Esophagus squamous epithelium (tissue), 5 donors: ENCODE results near the gene SMYD3. TPM values are rescaled to one million over a fixed set of nuclear protein-coding genes. Genes with fewer than 3 reads are reported as not detected.

Source experiments
- DNase-seq: peaks from one replicate; lab custom pipeline; 2025; lab: John Stamatoyannopoulos, UW
- H3K27ac ChIP-seq, 4 donors: fragments of 200-600 bp; sonication (generic); one replicate each; pipeline ENCODE4 v1.5.1; 2016 to 2019; ENCODE audit warnings: mild to moderate bottlenecking in 1 of 4
- H3K27me3 ChIP-seq, 4 donors: fragments of 200-600 bp; sonication (generic); 1 replicate in 3 of 4; 2 replicates in 1 of 4; pipeline versions ENCODE4 v1.5.1 to v1.6.0; 2017 to 2021; ENCODE audit warnings: antibody characterized with exemption in 1 of 4
- H3K36me3 ChIP-seq, 3 donors: fragments of 200-600 bp; sonication (generic); one replicate each; pipeline ENCODE4 v1.5.1; 2016 to 2019
- H3K4me1 ChIP-seq, 3 donors: fragments of 200-600 bp; sonication (generic); one replicate each; pipeline ENCODE4 v1.5.1; 2017 to 2019
- H3K4me3 ChIP-seq, 4 donors: fragments of 200-600 bp; sonication (generic); 1 replicate in 3 of 4; 2 replicates in 1 of 4; pipeline ENCODE4 v1.5.1; 2016 to 2019; ENCODE audit warnings: mild to moderate bottlenecking in 2 of 4, moderate library complexity in 1 of 4
- H3K9me3 ChIP-seq, 3 donors: fragments of 200-600 bp; sonication (generic); one replicate each; pipeline ENCODE4 v1.5.1; 2016 to 2019
- CTCF ChIP-seq, 6 experiments: fragments of 450-650 bp in 4 of 6; fragments of 200-600 bp in 2 of 6; sonication (generic) in 2 of 6; IDR thresholded peaks; one replicate each; pipeline ENCODE4 v1.5.1; 2016 to 2019; ENCODE audit warnings: antibody characterized with exemption in 6 of 6, mild to moderate bottlenecking in 4 of 6, moderate library complexity in 4 of 6
- POLR2A ChIP-seq, 4 donors: fragments of 450-650 bp; IDR thresholded peaks; one replicate each; pipeline ENCODE4 v1.6.1; 2017; ENCODE audit warnings: antibody characterized with exemption in 4 of 4, mild to moderate bottlenecking in 4 of 4, moderate library complexity in 3 of 4
- WGBS, 2 donors: methylation state at CpG; one replicate each; pipeline ENCODE4 v1.1.5; 2018; 5-methylcytosine and 5-hydroxymethylcytosine counted together
- intact Hi-C: fragments of 100-400 bp; cut with DNase I; formaldehyde crosslinking; loops from one replicate; pipeline ENCODE4 v1.15.0; 2022
- total RNA-seq, 4 donors: library from RNA; depleted of rRNA; stranded (reverse); fragments of >200 nt; gene quantifications; one replicate each; pipeline ENCODE4 v1.1.0, GENCODE V29; 2016
- donor health status: DM: yes; HTN: yes; CAD: no.

Gene SMYD3
- 10 to 100 TPM in 2 of 4 donors, 1 to 10 TPM in 2; 8.4 to 15.8 (median 11.5) TPM for total RNA-seq

- DNase-seq, result no peak
- TF ChIP-seq CTCF (IDR thresholded peaks at IDR 0.05) (peak in 2 of 6 experiments; percentile 10 to 48), POLR2A (IDR thresholded peaks at IDR 0.05) (peak in 1 of 4 donors; percentile 67)
- H3K27me3 ChIP-seq, result no peaks in the 10 kb centered on the region
- intact Hi-C loops, result no loop called here
- 0 to 1% methylated on average over 11 to 14 of the region's 79 CpGs for WGBS, 2 donors
- no peaks in the 10 kb centered on the region for H3K9me3 ChIP-seq
- H3K4me1 ChIP-seq, result peaks cover 0 to 29% (median 5%) of the 10 kb centered on the region in 3 donors
- no peaks in the 10 kb centered on the region for H3K36me3 ChIP-seq
- peak within 1 kb of the TSS; percentile 56 to 97 (median 82) for H3K4me3 ChIP-seq
- H3K27ac ChIP-seq, result peak within 1 kb of the TSS; percentile 55 to 73 (median 66)
These were observed at the start of gene SMYD3 for GRCh38 chr1:246506674-246507481. SMYD3 (minus strand) TSS chr1:246507279.

GRCh38 chr1:246554201-246554600 is 47.1 kb upstream of the SMYD3 start:
- no peak for TF ChIP-seq CTCF (IDR thresholded peaks at IDR 0.05)
- no peak for TF ChIP-seq POLR2A (IDR thresholded peaks at IDR 0.05)
- WGBS, 2 donors, result 95 to 97% methylated on average over 13 to 16 of the region's 16 CpGs
- H3K27me3 ChIP-seq, result no peaks in the 10 kb centered on the region
- intact Hi-C loops, result no loop called here
- peaks cover 0 to 100% (median 20%) of the 10 kb centered on the region in 3 donors for H3K36me3 ChIP-seq
- H3K27ac ChIP-seq, result no peak overlapping the region
- no peaks in the 10 kb centered on the region for H3K9me3 ChIP-seq
- H3K4me3 ChIP-seq, result no peak overlapping the region
- H3K4me1 ChIP-seq, result no peaks in the 10 kb centered on the region
- DNase-seq, result no peak

GRCh38 chr1:246552110-246552509 is 45.0 kb upstream of the SMYD3 start:
- no peak overlapping the region for H3K27ac ChIP-seq
- 83 to 95% methylated on average over 6 of the region's 6 CpGs for WGBS, 2 donors
- no peak for TF ChIP-seq CTCF (IDR thresholded peaks at IDR 0.05)
- no peak for TF ChIP-seq POLR2A (IDR thresholded peaks at IDR 0.05)
- no peaks in the 10 kb centered on the region for H3K4me1 ChIP-seq
- no peak overlapping the region for H3K4me3 ChIP-seq
- H3K36me3 ChIP-seq, result peaks cover 0 to 100% (median 20%) of the 10 kb centered on the region in 3 donors
- H3K27me3 ChIP-seq, result no peaks in the 10 kb centered on the region
- no peak for DNase-seq
- intact Hi-C loops, result no loop called here
- no peaks in the 10 kb centered on the region for H3K9me3 ChIP-seq

- Histone ChIP-seq H3K4me1 (no peaks in the 10 kb centered on the region), H3K27ac (no peak overlapping the region), H3K4me3 (no peak overlapping the region), H3K36me3 (peaks cover 0 to 98% (median 8%) of the 10 kb centered on the region in 3 donors), H3K9me3 (no peaks in the 10 kb centered on the region), H3K27me3 (no peaks in the 10 kb centered on the region)
- TF ChIP-seq POLR2A (IDR thresholded peaks at IDR 0.05) (no peak), CTCF (IDR thresholded peaks at IDR 0.05) (no peak)
- intact Hi-C loops, result no loop called here
- DNase-seq, result no peak
- WGBS, 2 donors, result 68 to 70% methylated on average over 11 of the region's 11 CpGs
These were observed 43.3 kb upstream of the SMYD3 start for GRCh38 chr1:246550402-246550801.

- Histone ChIP-seq H3K4me3 (no peak overlapping the region), H3K9me3 (no peaks in the 10 kb centered on the region), H3K4me1 (no peaks in the 10 kb centered on the region), H3K27me3 (no peaks in the 10 kb centered on the region), H3K36me3 (peaks cover 0 to 98% (median 8%) of the 10 kb centered on the region in 3 donors), H3K27ac (no peak overlapping the region)
- no peak for DNase-seq
- WGBS, 2 donors, result 49 to 59% methylated on average over 4 of the region's 4 CpGs
- intact Hi-C loops, result no loop called here
- no peak for TF ChIP-seq CTCF (IDR thresholded peaks at IDR 0.05)
These were observed 42.6 kb upstream of the SMYD3 start for GRCh38 chr1:246549665-246550064.
